Adrenal gland (tissue), 5 donors: ENCODE results near the gene TRAF3.

Experiments
- POLR2A ChIP-seq, 2 donors: fragments of 450-650 bp; IDR thresholded peaks; one replicate each; pipeline ENCODE4 v1.6.1; 2017; ENCODE audit warnings: antibody characterized with exemption in 2 of 2, mild to moderate bottlenecking in 2 of 2, moderate library complexity in 1 of 2
- TF ChIP-seq, protein P1 (sequence below), 6 experiments: fragments of 450-650 bp in 4 of 6; fragments of 200-600 bp in 2 of 6; sonication (generic) in 1 of 6; IDR thresholded peaks; 1 replicate in 5 of 6; 2 replicates in 1 of 6; pipeline versions ENCODE4 v1.5.1 to v1.8.0; 2016 to 2021; ENCODE audit warnings: antibody characterized with exemption in 6 of 6, mild to moderate bottlenecking in 2 of 6, moderate library complexity in 1 of 6
- donor health status: DM: no; HTN: no; CAD: no.

DNA sequence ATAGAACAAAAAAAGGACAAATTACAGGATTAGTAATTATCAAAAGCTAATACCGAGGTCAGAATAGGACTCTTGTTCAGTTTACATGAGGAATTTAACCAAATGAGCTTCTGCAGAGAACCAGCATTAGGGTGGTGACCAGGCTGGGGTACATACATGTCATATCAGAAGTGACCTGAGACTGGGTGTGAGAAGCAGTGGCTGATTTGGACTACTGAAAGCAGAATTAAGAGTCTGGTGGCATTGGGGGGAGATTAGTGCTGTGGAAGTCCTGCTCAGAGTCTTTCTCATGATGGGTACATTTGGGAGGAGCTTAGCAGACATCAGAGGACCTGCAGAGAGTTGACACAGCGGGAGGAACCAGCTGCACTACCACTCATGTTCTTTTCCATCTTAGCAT is 21.7 kb downstream of the TRAF3 start:
- TF ChIP-seq, protein P1, sequence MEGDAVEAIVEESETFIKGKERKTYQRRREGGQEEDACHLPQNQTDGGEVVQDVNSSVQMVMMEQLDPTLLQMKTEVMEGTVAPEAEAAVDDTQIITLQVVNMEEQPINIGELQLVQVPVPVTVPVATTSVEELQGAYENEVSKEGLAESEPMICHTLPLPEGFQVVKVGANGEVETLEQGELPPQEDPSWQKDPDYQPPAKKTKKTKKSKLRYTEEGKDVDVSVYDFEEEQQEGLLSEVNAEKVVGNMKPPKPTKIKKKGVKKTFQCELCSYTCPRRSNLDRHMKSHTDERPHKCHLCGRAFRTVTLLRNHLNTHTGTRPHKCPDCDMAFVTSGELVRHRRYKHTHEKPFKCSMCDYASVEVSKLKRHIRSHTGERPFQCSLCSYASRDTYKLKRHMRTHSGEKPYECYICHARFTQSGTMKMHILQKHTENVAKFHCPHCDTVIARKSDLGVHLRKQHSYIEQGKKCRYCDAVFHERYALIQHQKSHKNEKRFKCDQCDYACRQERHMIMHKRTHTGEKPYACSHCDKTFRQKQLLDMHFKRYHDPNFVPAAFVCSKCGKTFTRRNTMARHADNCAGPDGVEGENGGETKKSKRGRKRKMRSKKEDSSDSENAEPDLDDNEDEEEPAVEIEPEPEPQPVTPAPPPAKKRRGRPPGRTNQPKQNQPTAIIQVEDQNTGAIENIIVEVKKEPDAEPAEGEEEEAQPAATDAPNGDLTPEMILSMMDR (IDR thresholded peaks at IDR 0.05), result no peak
- no peak for TF ChIP-seq POLR2A (IDR thresholded peaks at IDR 0.05)
